IPS-18c (cell line): ENCODE data around the gene CLTB.

Experiments used
- H3K4me3 ChIP-seq: 2 replicates; pipeline ENCODE4 v1.7.0; 2013; ENCODE audit warnings: low read depth, mild to moderate bottlenecking, low read length, moderate library complexity; ENCODE audit not compliant: insufficient read depth
- H3K9me3 ChIP-seq: one replicate; pipeline ENCODE4 v1.6.1; 2013; ENCODE audit warnings: mild to moderate bottlenecking, low read length, moderate library complexity; ENCODE audit not compliant: control insufficient read depth, insufficient read depth

Gene CLTB

GRCh38 chr5:176373100-176373818 is 43.1 kb downstream of the CLTB start:
- H3K4me3 ChIP-seq = no peak overlapping the region
- H3K9me3 ChIP-seq = no peaks in the 10 kb centered on the region

GRCh38 chr5:176371621-176372539 is 44.5 kb downstream of the CLTB start:
- no peak overlapping the region for H3K4me3 ChIP-seq
- peaks cover 2% of the 10 kb centered on the region for H3K9me3 ChIP-seq

- H3K4me3 ChIP-seq = no peak overlapping the region
- H3K9me3 ChIP-seq = peaks cover 4% of the 10 kb centered on the region
Observed at GRCh38 chr5:176369934-176370711, 46.2 kb downstream of the CLTB start.

- H3K4me3 ChIP-seq = no peak overlapping the region
- H3K9me3 ChIP-seq = peaks cover 4% of the 10 kb centered on the region
Observed at GRCh38 chr5:176368726-176369125, 47.6 kb downstream of the CLTB start.

GRCh38 chr5:176366232-176366894 is 50.0 kb downstream of the CLTB start:
- H3K9me3 ChIP-seq = peaks cover 4% of the 10 kb centered on the region
- H3K4me3 ChIP-seq = peak overlapping the region; percentile 77

GRCh38 chr5:176365351-176366231 is 50.7 kb downstream of the CLTB start, which contains the start of gene ARL10:
Gene ARL10 (plus strand): TSS chr5:176365487. CDS start chr5:176365564, 77 bp downstream.
- Histone ChIP-seq H3K9me3 (peaks cover 4% of the 10 kb centered on the region), H3K4me3 (peak within 1 kb of the TSS; percentile 77)

GRCh38 chr5:176364765-176365350 is 51.5 kb downstream of the CLTB start:
- Histone ChIP-seq H3K4me3 (peak overlapping the region; percentile 77), H3K9me3 (peaks cover 4% of the 10 kb centered on the region)

DNA sequence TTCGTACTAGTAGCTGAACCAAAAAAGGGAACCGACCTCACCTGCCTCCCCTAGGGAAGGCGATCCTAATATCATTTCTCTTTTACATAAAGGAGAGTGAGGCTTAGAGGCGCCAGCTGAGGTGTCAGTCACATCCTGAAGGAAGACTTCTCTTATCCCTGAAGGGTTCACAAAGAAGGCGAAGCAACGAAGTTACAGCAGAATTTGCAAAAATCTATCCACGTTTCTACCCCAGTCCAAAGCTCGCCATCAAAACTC is 54.2 kb downstream of the CLTB start:
- Histone ChIP-seq H3K4me3 (peak overlapping the region; percentile 98), H3K9me3 (peaks cover 2% of the 10 kb centered on the region)

GRCh38 chr5:176361437-176362232 is 54.7 kb downstream of the CLTB start, which contains the start of gene KIAA1191:
Gene KIAA1191 (minus strand): TSS chr5:176361764. CDS start chr5:176359508, 2,256 bp downstream.
- Histone ChIP-seq H3K9me3 (peaks cover 2% of the 10 kb centered on the region), H3K4me3 (peak within 1 kb of the TSS; percentile 98)

- H3K9me3 ChIP-seq = no peaks in the 10 kb centered on the region
- peak overlapping the region; percentile 98 for H3K4me3 ChIP-seq
Observed at GRCh38 chr5:176360894-176361436, 55.4 kb downstream of the CLTB start.

DNA sequence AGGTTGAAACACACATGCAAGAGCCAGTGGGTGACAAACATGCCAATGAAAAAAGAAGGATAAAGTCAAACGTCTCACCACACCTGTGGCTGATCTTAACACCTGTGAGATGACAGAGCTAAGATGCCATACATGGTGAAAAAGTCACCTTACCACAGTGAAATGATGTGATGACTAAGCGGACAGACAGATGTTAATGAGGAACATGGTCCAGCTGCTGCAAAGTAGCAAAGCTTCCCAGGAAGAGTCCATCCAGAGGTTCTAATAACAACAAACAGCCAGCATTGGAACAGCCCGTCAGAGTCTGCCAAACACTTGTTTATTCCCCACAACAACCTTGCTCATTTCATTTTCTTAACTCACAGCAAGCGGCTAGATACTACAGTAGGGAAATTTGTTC is 56.7 kb downstream of the CLTB start:
- Histone ChIP-seq H3K4me3 (no peak overlapping the region), H3K9me3 (no peaks in the 10 kb centered on the region)

DNA sequence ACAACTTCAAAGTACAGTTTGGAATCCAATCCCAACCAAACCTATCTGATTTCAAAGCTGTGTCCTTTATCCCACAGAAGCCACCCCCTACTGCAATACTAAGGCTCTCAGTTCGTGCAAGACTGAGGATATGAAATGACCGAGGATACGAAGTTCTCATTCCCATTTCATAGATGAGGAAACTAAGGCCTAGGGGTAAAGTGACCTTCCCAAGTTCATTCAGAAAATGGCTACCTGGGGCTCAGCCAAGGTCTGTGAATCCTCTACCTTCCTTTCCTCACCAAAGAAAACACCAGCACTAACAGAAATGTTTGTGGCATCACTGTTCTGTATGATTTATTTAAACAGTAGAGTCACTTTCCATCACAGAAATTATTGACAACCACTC is 60.2 kb downstream of the CLTB start:
- H3K4me3 ChIP-seq = no peak overlapping the region
- no peaks in the 10 kb centered on the region for H3K9me3 ChIP-seq

DNA sequence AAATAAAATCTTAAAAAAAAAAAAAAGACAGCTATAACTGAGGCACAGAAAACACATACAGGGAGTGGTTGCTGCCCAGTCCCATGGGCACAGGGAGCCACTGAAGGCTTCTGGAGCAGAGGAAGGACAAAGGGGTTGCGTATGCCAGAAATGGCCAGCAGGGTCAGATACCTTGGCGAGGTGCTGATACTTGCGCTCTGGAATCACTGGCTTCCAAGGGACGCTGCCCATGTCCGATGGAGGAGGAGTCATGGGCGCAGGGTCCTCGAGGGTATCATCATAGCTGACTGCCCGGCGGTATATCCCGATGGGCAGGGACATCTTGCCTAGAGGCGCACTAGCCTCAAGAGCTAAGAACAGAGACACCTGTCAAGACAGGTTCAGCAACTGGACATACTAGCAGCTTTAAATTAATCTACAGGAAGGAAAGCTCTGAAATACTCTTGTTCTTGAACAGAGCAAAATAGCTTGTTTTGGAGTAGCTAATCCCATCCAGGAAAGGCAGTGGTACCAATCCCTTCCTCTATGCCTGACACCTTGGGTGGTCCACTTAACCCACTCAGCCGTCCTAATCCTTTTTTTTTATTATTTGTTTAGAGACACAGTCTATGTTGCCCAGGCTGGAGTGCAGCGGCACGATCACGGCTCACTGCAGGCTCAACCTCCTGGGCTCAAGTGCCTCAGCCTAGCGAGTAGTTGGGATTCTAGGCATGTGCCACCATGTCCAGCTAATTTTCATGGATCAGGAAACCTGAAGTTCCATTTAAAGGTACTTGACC is 60.8 kb downstream of the CLTB start:
- H3K4me3 ChIP-seq = no peak overlapping the region
- no peaks in the 10 kb centered on the region for H3K9me3 ChIP-seq

DNA sequence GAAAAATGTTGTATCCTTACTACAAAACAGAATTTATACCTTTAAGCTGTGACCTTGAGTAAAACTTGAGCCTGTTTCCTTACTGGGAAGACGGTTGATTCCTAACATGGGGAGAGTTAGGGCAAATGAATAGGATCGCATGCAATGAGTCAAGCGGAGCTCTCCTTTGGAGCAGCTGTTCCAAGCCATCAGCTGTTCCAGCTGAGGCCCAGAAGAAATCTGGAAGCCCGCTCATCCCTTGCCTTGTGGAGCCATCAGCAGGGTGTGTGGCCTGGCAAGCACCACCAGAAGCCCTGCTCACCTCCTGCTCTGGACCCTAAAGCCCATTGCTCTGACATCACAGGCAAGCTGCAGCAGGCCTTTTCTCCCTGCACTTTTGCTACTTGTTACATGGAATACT is 62.8 kb downstream of the CLTB start:
- no peaks in the 10 kb centered on the region for H3K9me3 ChIP-seq

More for the DNA sequence above, 62.8 kb downstream of the CLTB start:
- H3K4me3 ChIP-seq = no peak overlapping the region
